Prostate gland (tissue), 2 donors: Measurements from ENCODE around the gene GUCD1.

Experiments
- CTCF ChIP-seq, 4 experiments: fragments of 200-600 bp in 2 of 4; fragments of 450-650 bp in 2 of 4; sonication (generic) in 2 of 4; IDR thresholded peaks; 1 replicate in 3 of 4; 2 replicates in 1 of 4; pipeline ENCODE4 v1.5.1; 2016 to 2019; ENCODE audit warnings: antibody characterized with exemption in 4 of 4, mild to moderate bottlenecking in 2 of 4, moderate library complexity in 2 of 4
- POLR2A ChIP-seq: fragments of 450-650 bp; IDR thresholded peaks from one replicate; pipeline ENCODE4 v1.6.1; 2016; ENCODE audit warnings: antibody characterized with exemption, mild to moderate bottlenecking

GRCh38 chr22:24550028-24550901, 4.7 kb downstream of the GUCD1 start:
- TF ChIP-seq CTCF (IDR thresholded peaks at IDR 0.05) (no peak), POLR2A (no peak)
